WTC11 (cell line): ENCODE measurements around the gene RUNX1.

Source experiments
- ATF2 ChIP-seq: sonication (generic); formaldehyde crosslinking; IDR thresholded peaks from 2 replicates; pipeline ENCODE4 v1.8.1; 2022; ENCODE audit warnings: low read depth, missing genetic modification reagents, borderline replicate concordance
- ATF3 ChIP-seq: sonication (generic); formaldehyde crosslinking; conservative IDR thresholded peaks from 2 replicates; pipeline ENCODE4 v1.8.1; 2022; ENCODE audit warnings: mild to moderate bottlenecking, missing genetic modification reagents
- CTCF ChIP-seq: fragments of 200-600 bp; IDR thresholded peaks from 2 replicates; pipeline ENCODE4 v1.8.0; 2022; ENCODE audit warnings: antibody characterized with exemption
- MXD4 ChIP-seq: fragments of 250-450 bp; sonication (Bioruptor Pico); IDR thresholded peaks from 2 replicates; pipeline ENCODE4 v1.8.0; 2021; ENCODE audit warnings: mild to moderate bottlenecking, moderate library complexity, borderline replicate concordance
- NFYB ChIP-seq: sonication (generic); formaldehyde crosslinking; conservative IDR thresholded peaks from 2 replicates; pipeline ENCODE4 v1.8.0; 2022; ENCODE audit warnings: low read depth, missing genetic modification reagents
- SMAD3 ChIP-seq: sonication (generic); formaldehyde crosslinking; IDR thresholded peaks from 2 replicates; pipeline ENCODE4 v1.8.0; 2022; ENCODE audit warnings: missing genetic modification reagents, mild to moderate bottlenecking, borderline replicate concordance
- ZNF121 ChIP-seq: sonication (generic); formaldehyde crosslinking; IDR thresholded peaks from 2 replicates; pipeline ENCODE4 v1.8.0; 2023; ENCODE audit warnings: missing genetic modification reagents
- ZNF232 ChIP-seq: sonication (generic); formaldehyde crosslinking; IDR thresholded peaks from 2 replicates; pipeline ENCODE4 v1.8.0; 2022; ENCODE audit warnings: mild to moderate bottlenecking, missing genetic modification reagents

GRCh38 chr21:35091496-35091895 is 42.4 kb upstream of the RUNX1 start:
- TF ChIP-seq ATF3, result no peak
- TF ChIP-seq CTCF, result no peak
- TF ChIP-seq ZNF232 (CRISPR knock-in tag), result no peak
- TF ChIP-seq ZNF121 (CRISPR knock-in tag), result no peak
- no peak for TF ChIP-seq SMAD3 (CRISPR knock-in tag)
- no peak for TF ChIP-seq NFYB (CRISPR knock-in tag)
- TF ChIP-seq MXD4 (CRISPR knock-in tag), result no peak
- no peak for TF ChIP-seq ATF2 (CRISPR knock-in tag)
